ENCODE measurements around the gene LSM2.
"Not testable (repeated sequence)": the region's sequence is repeated elsewhere in the genome, so short reads cannot be mapped to it uniquely, and the experiment has no call there.

- TF ChIP-seq CTCF (conservative IDR thresholded peaks at IDR 0.05 in 1 of 2, IDR thresholded peaks at IDR 0.05 in 1 of 2; ENCODE audit: extremely low read depth in 1 of 2, insufficient read depth in 1 of 2, low read depth in 1 of 2, low read length in 2 of 2); EZH2 (IDR thresholded peaks at IDR 0.05; ENCODE audit: borderline replicate concordance, low read length): not testable (repeated sequence)
Measured at GRCh38 chr6:31801031-31801927, 5.5 kb downstream of the LSM2 start.

Measured in mammary epithelial cell (primary cell).